Inflammatory macrophage treated with lipopolysaccharide for 4 hours (primary cell): ENCODE results near the gene NAV2.

Experiments used
- DNase-seq: peaks from one replicate; pipeline ENCODE4 v3.0.0-alpha.2; 2020

The NAV2 gene

GRCh38 chr11:20032127-20032526 lies 319.5 kb downstream of the NAV2 start:
- no peak for DNase-seq

- DNase-seq, result no peak
Measured at GRCh38 chr11:20032577-20033260, 320.1 kb downstream of the NAV2 start.

- no peak for DNase-seq
Measured at GRCh38 chr11:20033806-20034205, 321.2 kb downstream of the NAV2 start.

- no peak for DNase-seq
Measured at GRCh38 chr11:20034941-20035340, 322.3 kb downstream of the NAV2 start.

- no peak for DNase-seq
Measured at GRCh38 chr11:20035375-20035700, 322.7 kb downstream of the NAV2 start.

- no peak for DNase-seq
Measured at GRCh38 chr11:20035701-20036601, 323.3 kb downstream of the NAV2 start.

GRCh38 chr11:20036626-20037335 lies 324.1 kb downstream of the NAV2 start:
- no peak for DNase-seq

- no peak for DNase-seq
Measured at GRCh38 chr11:20037396-20038153, 324.9 kb downstream of the NAV2 start.

GRCh38 chr11:20038412-20038811 lies 325.8 kb downstream of the NAV2 start:
- DNase-seq, result no peak

- no peak for DNase-seq
Measured at GRCh38 chr11:20038972-20039371, 326.3 kb downstream of the NAV2 start.

GRCh38 chr11:20041499-20041898 lies 328.9 kb downstream of the NAV2 start:
- no peak for DNase-seq

- DNase-seq, result no peak
Measured at GRCh38 chr11:20042045-20042639, 329.5 kb downstream of the NAV2 start.

- no peak for DNase-seq
Measured at GRCh38 chr11:20042811-20043341, 330.2 kb downstream of the NAV2 start.

- no peak for DNase-seq
Measured at GRCh38 chr11:20043992-20044391, 331.4 kb downstream of the NAV2 start.

- no peak for DNase-seq
Measured at GRCh38 chr11:20045098-20045688, 332.6 kb downstream of the NAV2 start.

- no peak for DNase-seq
Measured at GRCh38 chr11:20046416-20046815, 333.8 kb downstream of the NAV2 start.

GRCh38 chr11:20047006-20047768 lies 334.6 kb downstream of the NAV2 start:
- no peak for DNase-seq

GRCh38 chr11:20047769-20048154 lies 335.1 kb downstream of the NAV2 start:
- no peak for DNase-seq

GRCh38 chr11:20048246-20048645 lies 335.6 kb downstream of the NAV2 start:
- DNase-seq, result no peak

GRCh38 chr11:20048707-20049106 lies 336.1 kb downstream of the NAV2 start:
- DNase-seq, result no peak

GRCh38 chr11:20049231-20049630 lies 336.6 kb downstream of the NAV2 start:
- no peak for DNase-seq
